Measurements from ENCODE around the gene RIBC2. TPM values are rescaled to one million over a fixed set of nuclear protein-coding genes. Genes with fewer than 3 reads are reported as not detected.

Gene RIBC2
- polyA plus RNA-seq, 1 donor (not counting 4 experiments of a cell fraction or from before 2014, with no cell fraction given) = 0.12 TPM

DNA sequence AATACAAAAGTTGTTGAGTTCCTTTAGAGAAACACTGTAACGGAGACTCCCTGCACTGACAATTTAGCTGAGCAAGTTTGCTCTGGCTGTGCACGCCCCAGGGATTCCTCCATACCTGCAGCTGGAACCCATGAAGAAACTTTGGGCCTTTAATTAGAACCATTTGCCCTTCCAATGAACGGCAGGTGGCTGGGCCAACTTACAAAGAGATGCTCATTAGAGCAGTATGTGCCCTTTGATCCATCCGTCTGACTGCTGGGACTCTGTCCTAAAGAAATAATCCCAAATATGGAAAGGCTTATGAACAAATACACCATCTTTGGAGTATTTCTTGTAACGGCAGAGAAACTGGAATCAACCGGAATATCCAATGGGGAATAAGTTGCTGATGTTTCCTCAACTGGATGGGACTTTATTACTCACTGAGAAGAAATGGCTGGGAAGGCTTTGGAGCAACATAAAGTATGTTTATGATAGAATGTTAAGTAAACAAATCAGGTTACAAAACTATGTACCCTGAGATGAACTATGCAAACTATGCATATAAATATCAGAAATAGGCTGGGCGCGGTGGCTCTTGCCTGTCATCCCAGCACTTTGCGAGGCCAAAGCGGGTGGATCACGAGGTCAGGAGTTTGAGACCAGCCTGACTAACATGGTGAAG, 64.7 kb downstream of the RIBC2 start:
- no peaks in the 10 kb centered on the region for H4K20me1 ChIP-seq (ENCODE audit: control insufficient read depth, extremely low read depth, insufficient read depth, low read length)
- no peak overlapping the region for H3K4me2 ChIP-seq (ENCODE audit: control insufficient read depth, extremely low read depth, insufficient read depth, low read depth, low read length)
- dilution Hi-C loops (cut with MboI; ENCODE audit: extremely low pct_ligation_motif_present, low sequenced_read_pairs) = no loop called here
- H2AFZ ChIP-seq (ENCODE audit: control insufficient read depth, low read length) = no peak overlapping the region
- no peak overlapping the region for H3K27ac ChIP-seq (ENCODE audit: control insufficient read depth, insufficient read depth, low read length)
- TF ChIP-seq, protein P1, sequence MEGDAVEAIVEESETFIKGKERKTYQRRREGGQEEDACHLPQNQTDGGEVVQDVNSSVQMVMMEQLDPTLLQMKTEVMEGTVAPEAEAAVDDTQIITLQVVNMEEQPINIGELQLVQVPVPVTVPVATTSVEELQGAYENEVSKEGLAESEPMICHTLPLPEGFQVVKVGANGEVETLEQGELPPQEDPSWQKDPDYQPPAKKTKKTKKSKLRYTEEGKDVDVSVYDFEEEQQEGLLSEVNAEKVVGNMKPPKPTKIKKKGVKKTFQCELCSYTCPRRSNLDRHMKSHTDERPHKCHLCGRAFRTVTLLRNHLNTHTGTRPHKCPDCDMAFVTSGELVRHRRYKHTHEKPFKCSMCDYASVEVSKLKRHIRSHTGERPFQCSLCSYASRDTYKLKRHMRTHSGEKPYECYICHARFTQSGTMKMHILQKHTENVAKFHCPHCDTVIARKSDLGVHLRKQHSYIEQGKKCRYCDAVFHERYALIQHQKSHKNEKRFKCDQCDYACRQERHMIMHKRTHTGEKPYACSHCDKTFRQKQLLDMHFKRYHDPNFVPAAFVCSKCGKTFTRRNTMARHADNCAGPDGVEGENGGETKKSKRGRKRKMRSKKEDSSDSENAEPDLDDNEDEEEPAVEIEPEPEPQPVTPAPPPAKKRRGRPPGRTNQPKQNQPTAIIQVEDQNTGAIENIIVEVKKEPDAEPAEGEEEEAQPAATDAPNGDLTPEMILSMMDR (optimal IDR thresholded peaks at IDR 0.05 in 1 of 3, IDR thresholded peaks at IDR 0.05 in 1 of 3, conservative IDR thresholded peaks at IDR 0.05 in 1 of 3; ENCODE audit: extremely low read depth in 1 of 3, insufficient read depth in 2 of 3, low read length in 3 of 3) = no peak
- TF ChIP-seq EZH2 (IDR thresholded peaks at IDR 0.05; ENCODE audit: low read length) = no peak
- H3K27me3 ChIP-seq (ENCODE audit: control insufficient read depth, extremely low read depth, insufficient read depth, low read length) = no peaks in the 10 kb centered on the region
- no peaks in the 10 kb centered on the region for H3K79me2 ChIP-seq (ENCODE audit: control insufficient read depth, insufficient read depth, low read length)
- no peak overlapping the region for H3K9ac ChIP-seq (ENCODE audit: control insufficient read depth, extremely low read depth, insufficient read depth, low read length)
- H3K9me1 ChIP-seq (ENCODE audit: control insufficient read depth, extremely low read depth, insufficient read depth, low read length) = no peaks in the 10 kb centered on the region
- no peaks in the 10 kb centered on the region for H3K4me1 ChIP-seq (ENCODE audit: control insufficient read depth, extremely low read depth, insufficient read depth, low read length)
- no peaks in the 10 kb centered on the region for H3K9me3 ChIP-seq (ENCODE audit: control insufficient read depth, low read depth, low read length)
- FAIRE-seq (no peak), DNase-seq (ENCODE audit: low read depth, low spot score) (no peak)
- H3K36me3 ChIP-seq (ENCODE audit: control insufficient read depth in 2 of 2, extremely low read depth in 1 of 2, insufficient read depth in 2 of 2, low read length in 2 of 2) = no peaks in the 10 kb centered on the region
- H3K4me3 ChIP-seq (ENCODE audit: control insufficient read depth in 2 of 3, extremely low read depth in 1 of 3, insufficient read depth in 2 of 3, low read depth in 1 of 3, low read length in 3 of 3) = no peak overlapping the region

DNA sequence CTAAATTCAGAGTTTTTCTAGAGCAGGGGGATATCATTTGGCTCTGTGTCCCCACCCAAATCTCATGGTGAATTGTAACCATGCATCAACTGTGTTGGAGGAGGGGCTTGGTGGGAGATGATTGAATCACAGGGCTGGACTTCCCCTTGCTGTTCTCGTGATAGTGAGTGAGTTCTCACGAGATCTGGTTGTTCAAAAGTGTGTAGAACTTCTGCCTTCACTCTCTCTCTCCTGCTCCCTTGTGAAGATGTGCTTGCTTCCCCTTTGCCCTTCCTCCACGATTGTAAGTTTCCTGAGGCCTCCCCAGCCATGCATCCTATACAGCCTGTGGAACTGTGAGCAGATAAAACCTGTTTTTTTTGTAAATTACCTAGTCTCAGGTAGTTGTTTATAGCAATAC, 67.2 kb downstream of the RIBC2 start:
- no peaks in the 10 kb centered on the region for H3K79me2 ChIP-seq (ENCODE audit: control insufficient read depth, insufficient read depth, low read length)
- H3K4me1 ChIP-seq (ENCODE audit: control insufficient read depth, extremely low read depth, insufficient read depth, low read length) = no peaks in the 10 kb centered on the region
- no peak overlapping the region for H2AFZ ChIP-seq (ENCODE audit: control insufficient read depth, low read length)
- no peaks in the 10 kb centered on the region for H4K20me1 ChIP-seq (ENCODE audit: control insufficient read depth, extremely low read depth, insufficient read depth, low read length)
- H3K9me1 ChIP-seq (ENCODE audit: control insufficient read depth, extremely low read depth, insufficient read depth, low read length) = no peaks in the 10 kb centered on the region
- H3K4me2 ChIP-seq (ENCODE audit: control insufficient read depth, extremely low read depth, insufficient read depth, low read depth, low read length) = no peak overlapping the region
- no peak for FAIRE-seq
- no peak overlapping the region for H3K27ac ChIP-seq (ENCODE audit: control insufficient read depth, insufficient read depth, low read length)
- H3K9ac ChIP-seq (ENCODE audit: control insufficient read depth, extremely low read depth, insufficient read depth, low read length) = no peak overlapping the region
- H3K9me3 ChIP-seq (ENCODE audit: control insufficient read depth, low read depth, low read length) = no peaks in the 10 kb centered on the region
- no peak overlapping the region for H3K4me3 ChIP-seq (ENCODE audit: control insufficient read depth in 2 of 3, extremely low read depth in 1 of 3, insufficient read depth in 2 of 3, low read depth in 1 of 3, low read length in 3 of 3)
- TF ChIP-seq EZH2 (IDR thresholded peaks at IDR 0.05; ENCODE audit: low read length) = no peak
- TF ChIP-seq, protein P1 (optimal IDR thresholded peaks at IDR 0.05 in 1 of 3, IDR thresholded peaks at IDR 0.05 in 1 of 3, conservative IDR thresholded peaks at IDR 0.05 in 1 of 3; ENCODE audit: extremely low read depth in 1 of 3, insufficient read depth in 2 of 3, low read length in 3 of 3) = no peak
- H3K36me3 ChIP-seq (ENCODE audit: control insufficient read depth in 2 of 2, extremely low read depth in 1 of 2, insufficient read depth in 2 of 2, low read length in 2 of 2) = no peaks in the 10 kb centered on the region
- DNase-seq (ENCODE audit: low read depth, low spot score) = no peak
- dilution Hi-C loops (cut with MboI; ENCODE audit: extremely low pct_ligation_motif_present, low sequenced_read_pairs) = no loop called here
- no peaks in the 10 kb centered on the region for H3K27me3 ChIP-seq (ENCODE audit: control insufficient read depth, extremely low read depth, insufficient read depth, low read length)

Data from keratinocyte (primary cell).